ENCODE results near the gene BCAR1.
"Not testable (repeated sequence)": the region's sequence is repeated elsewhere in the genome, so short reads cannot be mapped to it uniquely, and the experiment has no call there.

The BCAR1 gene

GRCh38 chr16:75252049-75252864 lies 833 bp upstream of the BCAR1 start:
- no peak for DNase-seq

GRCh38 chr16:75250809-75251279 lies 580 bp downstream of the BCAR1 start:
- DNase-seq: no peak

DNA sequence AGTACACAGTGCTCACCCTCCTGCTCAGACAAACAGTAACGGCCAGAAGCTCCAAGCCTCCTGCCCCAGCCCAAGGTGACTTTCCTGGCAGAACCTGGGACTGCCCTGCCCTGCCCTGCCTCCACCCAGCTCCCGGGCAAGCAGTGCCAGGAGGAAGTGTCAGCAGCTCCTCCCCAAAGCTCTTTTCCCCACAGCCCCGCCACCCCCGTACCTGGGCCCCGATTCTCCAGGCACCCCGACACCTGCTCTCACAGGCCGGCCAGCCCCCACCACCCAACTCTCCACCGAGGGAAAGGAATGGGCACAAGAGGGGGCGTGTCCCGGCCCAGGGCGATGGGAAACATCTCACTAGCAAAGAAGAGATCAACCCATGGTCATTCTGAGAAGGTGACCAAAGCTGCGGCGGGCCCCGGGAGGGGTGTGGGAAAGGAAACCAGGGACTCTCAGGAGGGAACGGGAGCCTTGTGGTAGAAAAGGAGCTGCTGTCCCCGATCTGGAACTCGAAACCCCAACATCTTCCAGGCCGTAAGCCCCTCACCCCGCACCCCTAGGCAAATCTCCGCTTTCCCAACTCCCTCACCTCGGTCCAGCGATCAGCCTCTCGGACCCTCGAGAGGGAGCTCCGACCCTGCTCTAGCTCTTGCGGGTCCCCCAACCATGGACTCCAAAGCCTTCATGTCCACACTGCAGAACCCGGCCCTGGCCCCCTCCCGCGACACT lies 1.2 kb downstream of the BCAR1 start:
- no peak for DNase-seq

- DNase-seq: no peak
Measured at GRCh38 chr16:75249441-75249840, 2.0 kb downstream of the BCAR1 start.

DNA sequence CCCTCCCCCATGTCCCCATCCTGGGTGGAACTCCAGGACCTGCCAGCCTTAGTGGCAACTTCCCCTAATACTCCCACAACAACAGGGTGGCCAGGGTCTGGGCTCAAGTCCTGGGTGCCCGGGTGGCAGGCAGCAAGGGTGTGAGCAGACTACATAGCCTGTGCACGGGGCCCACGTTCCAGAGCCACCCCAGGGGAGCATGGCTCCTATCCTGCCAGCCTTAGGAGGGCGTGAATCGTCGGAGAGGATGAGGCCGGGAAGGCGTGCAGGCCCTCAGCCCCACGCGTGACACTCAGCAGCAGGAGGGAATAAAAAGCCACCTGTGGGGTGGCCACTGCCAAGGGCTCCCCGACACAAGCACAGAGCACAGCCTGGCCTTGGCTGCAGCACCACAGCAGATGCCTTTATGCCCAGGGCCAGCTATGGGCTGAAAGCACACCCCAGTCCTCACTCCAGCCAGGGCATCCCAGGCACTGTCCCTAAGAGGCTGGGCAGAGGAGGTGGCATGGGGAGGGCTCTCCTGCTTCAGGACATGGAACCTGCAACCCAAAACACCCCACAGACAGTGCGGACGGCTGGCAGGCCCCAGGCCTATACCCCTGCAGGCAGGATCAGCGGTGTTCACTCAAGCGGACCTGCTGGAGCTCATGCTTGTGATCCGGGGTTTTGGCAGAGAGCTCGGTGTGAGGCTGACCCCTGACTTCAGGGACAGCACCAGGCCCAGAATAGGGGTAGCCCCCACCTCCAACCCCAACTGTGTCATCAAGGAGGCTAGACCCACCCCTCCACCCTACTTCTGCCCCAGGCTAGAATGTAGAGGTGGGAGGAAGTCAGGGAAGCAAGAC lies 2.7 kb downstream of the BCAR1 start:
- DNase-seq: no peak

GRCh38 chr16:75248142-75248535 lies 3.3 kb downstream of the BCAR1 start:
- DNase-seq: no peak

GRCh38 chr16:75247249-75247648 lies 4.2 kb downstream of the BCAR1 start:
- no peak for DNase-seq

DNA sequence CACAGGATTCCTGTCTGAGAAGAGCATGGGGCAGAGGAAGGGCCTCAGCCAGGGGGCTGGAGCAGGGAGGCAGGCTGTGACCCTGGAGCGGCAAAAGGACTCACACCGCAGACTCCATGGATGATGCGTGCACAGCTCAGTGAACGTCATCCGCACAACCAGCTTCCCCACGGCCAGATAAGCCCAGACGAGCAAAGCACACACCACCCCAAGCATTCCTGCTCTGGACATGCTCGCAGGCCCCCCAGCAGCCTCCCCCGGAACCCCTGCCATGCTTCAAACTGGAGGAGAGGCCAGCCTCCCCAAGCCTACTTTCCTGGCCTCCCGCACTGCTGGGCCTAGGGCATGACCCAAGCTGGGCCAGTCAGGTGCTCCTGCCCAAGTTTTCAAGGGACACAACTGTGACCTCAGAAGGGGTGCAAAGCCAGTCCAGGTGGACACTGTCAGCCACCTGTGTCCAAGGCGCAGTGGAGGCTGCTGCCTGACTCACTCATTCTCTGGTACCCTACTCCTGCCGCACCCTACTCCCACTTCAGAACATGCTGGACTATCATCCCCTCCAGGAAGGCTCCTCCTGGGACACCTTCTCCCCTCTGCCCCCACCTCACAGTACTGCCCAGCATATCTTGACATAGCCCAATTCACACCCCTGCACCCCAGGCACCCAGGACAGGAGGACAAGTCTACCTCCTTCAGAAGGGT lies 4.8 kb downstream of the BCAR1 start:
- DNase-seq: no peak

DNA sequence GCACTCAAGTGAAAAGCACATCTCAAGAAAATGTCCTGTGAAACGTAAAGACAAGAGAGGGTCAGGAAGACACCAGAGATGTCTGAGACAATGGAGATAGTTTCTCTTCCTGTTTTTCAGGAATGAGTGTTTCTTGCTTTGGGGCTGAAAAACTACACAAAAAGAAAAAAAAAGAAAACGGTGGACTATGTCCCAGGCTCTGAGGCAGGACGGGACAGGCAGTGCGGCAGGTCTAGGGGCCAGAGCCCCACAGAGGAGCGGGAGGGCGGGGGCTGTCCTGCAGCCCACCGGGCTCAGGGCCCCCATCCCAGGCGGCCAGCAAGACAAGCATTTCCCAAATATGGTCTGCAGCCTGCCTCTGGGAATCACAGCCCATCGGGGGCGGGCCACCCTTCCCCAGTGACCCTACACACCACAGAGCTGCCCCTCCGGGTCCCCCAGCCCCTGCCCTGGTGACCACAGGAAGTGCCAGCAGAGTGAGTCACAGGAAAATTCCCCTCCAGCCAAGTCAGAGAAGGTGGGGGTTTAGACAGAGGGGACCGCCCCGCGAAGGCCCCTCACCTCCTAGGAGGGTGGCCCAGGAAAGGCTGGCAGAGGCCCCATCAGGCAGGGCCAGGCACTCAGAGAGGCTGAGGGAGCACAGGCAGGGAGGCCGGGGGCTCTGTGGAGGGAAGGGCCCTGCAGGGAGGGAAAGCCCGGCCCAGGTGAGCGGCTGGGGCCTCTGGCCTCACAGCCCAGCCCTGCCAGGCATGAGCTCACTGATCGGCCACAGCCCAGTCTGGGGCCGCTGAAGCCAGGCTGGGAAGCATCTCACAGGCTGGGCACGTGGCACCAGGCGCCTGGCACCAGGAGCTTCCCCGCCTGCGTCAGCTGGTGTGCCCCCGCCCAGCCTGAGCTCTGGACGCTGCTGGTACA lies 6.3 kb downstream of the BCAR1 start:
- DNase-seq: no peak

- no peak for DNase-seq
Measured at GRCh38 chr16:75244225-75244809, 7.1 kb downstream of the BCAR1 start.

GRCh38 chr16:75243667-75244224 lies 7.7 kb downstream of the BCAR1 start:
- no peak for DNase-seq

DNA sequence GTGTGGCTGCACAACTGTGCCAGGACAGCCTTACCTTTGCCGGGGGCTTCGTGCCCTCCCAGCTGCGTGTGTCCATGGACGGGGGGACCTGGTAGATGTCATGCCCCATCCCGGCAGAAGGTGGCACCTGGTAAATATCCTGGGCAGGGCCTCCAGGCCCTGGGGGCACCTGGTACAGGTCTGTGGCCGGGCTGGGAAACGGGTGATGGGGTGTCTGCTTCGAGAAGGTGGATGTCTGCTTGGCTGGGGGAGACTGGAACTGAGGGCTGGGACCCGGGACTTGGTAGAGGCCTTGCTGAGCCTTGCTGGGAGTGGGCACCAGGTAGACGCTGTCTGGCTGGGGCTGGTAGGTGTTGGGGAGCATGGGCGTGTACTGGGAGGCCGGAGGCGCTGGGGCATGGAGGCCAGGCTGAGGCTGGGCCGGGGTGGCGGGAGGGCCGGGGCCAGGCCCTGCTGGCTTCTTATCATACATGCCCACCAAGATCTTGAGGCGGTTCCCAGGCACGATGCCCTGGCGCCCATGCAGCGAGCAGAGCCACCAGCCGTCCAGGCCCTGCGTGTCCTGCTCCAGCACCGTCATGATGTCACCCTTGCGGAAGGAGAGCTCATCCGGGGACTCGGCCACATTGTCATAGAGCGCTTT lies 8.9 kb downstream of the BCAR1 start:
- DNase-seq: not testable (repeated sequence)

- DNase-seq: no peak
Measured at GRCh38 chr16:75241955-75242354, 9.5 kb downstream of the BCAR1 start.

DNA sequence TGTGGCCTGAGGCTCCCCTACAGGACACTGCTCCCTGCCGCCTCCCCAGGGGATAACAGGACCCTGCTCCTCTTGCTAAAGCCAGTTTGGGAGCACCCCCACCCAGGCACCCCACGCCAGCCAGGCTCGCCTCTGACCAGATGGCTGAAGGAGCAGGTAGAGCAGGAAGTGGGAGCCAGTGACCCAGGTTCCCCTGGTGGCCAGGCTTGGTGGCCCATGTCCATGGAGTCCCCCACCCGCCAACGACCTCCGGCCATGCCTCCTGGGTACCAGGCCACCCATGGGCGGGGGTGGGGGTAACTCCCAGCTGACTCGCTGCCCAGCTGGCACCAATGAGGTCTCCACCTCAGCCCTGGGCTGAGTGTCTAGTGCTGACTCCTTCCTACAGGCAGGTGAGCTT lies 10.0 kb downstream of the BCAR1 start:
- no peak for DNase-seq

DNA sequence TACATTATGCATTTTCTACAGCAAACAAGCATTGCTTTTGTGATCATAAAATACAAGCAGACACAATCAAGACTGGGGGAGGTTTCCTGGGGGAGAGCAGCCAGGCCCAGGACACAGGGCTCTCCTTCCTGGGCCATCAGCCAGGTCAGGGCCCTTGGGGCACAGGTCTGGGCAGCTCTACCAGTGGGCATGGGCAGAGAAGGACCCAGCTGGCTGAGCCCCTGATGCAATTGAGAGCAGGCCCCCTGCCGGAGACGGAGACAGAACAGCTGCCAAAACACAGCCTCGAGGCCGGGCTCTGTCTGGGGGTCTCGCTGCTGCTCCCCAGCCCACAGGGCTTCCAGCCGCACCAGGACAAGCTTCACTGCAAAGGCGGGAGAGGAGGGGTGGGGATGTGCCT lies 10.8 kb downstream of the BCAR1 start:
- not testable (repeated sequence) for DNase-seq

DNA sequence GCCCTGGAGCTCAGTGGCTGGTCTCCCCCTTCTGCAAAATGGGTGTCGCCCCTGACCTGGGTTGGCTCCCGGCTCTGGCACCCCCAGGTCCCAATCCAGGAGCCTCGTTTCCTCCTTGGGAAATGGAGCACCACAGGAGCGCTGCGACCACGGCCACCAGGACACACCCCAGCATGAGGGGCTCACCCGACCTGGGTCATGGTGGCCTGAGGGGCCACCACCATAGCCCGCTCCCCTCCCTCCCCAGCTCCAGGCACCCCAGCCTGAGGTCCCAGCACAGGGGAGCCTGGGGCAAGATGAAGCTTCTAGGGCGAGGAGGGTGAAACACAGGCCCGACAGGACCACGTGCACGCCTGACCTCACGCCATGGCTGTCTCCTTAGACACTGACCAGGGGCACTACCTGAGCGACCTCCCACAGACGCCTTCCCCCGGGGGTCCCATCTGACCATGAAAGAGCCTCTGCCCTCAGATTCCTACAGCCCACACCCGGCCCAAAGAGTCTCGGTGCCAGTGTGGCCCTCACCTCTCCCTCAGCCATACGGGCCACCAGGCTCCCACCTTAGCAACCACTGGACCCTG lies 11.8 kb downstream of the BCAR1 start:
- DNase-seq: no peak

GRCh38 chr16:75238853-75239541 lies 12.4 kb downstream of the BCAR1 start:
- no peak for DNase-seq

DNA sequence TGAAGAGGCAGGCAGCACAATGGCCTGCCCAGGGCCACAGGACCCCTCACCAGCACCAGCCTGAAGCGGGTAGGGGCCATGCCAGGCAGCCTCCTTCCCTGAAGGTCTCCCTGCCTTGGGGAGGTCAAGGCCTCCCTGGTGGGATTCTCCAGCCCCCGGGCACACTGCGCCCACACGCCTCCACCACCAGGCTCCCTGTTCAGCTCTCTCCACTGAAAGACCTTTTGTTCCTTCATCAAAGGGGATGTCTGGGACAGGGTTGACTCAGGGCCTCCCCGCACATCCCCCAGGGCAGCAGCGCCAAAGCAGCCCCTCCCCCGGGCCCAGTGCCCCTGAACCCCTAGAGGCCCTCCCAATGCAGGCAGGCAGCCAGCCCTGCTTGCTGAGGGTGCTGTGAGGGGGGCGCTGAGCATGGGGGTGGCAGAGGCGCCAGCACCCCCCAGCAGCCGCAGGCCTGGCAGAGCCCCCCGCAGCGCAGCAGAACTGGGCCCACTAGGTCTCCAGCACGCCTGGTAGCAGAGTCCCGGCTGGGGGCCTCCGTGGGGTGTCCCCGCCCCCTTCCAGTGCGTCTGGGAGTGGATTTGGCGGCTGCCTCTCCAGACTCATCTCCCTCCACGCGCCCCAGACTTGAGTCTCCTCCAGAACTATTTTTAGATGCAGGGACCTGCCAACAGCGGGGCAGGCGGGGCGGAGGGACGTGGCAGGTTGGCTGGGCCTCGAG lies 13.1 kb downstream of the BCAR1 start:
- DNase-seq: no peak
